ENCODE measurements around the gene RLF.
A peak's percentile ranks its signal among the peaks of the same experiment; 100 is the strongest.
"Not testable (repeated sequence)": the region's sequence is repeated elsewhere in the genome, so short reads cannot be mapped to it uniquely, and the experiment has no call there.

The RLF gene

GRCh38 chr1:40167317-40167716, 6.1 kb downstream of the RLF start:
- no peak for TF ChIP-seq POLR2A (IDR thresholded peaks at IDR 0.05; ENCODE audit: low read depth, low read length)
- 0 out of 2 replicates have a peak, but pooled peaks have one; percentile 4 for TF ChIP-seq SPI1 (IDR thresholded peaks at IDR 0.05; ENCODE audit: low read depth, low read length)
- DNase-seq (ENCODE audit: insufficient read length, low spot score) (no peak), FAIRE-seq (no peak)

GRCh38 chr1:40171036-40171435, 9.8 kb downstream of the RLF start:
- no peak for DNase-seq (ENCODE audit: insufficient read length, low spot score)
- TF ChIP-seq POU2F2 (IDR thresholded peaks at IDR 0.05; ENCODE audit: low read depth, low read length): no peak
- no peak for TF ChIP-seq PAX5 (IDR thresholded peaks at IDR 0.05; ENCODE audit: insufficient read depth, low read length, severe bottlenecking)
- no peak for TF ChIP-seq TAF1 (IDR thresholded peaks at IDR 0.05; ENCODE audit: low read depth, low read length)
- TF ChIP-seq SPI1 (IDR thresholded peaks at IDR 0.05; ENCODE audit: low read depth, low read length): no peak
- no peak for TF ChIP-seq POLR2AphosphoS5 (IDR thresholded peaks at IDR 0.05; ENCODE audit: low read depth, low read length)
- no peak for TF ChIP-seq POLR2A (IDR thresholded peaks at IDR 0.05; ENCODE audit: low read depth, low read length)
- FAIRE-seq: no peak

DNA sequence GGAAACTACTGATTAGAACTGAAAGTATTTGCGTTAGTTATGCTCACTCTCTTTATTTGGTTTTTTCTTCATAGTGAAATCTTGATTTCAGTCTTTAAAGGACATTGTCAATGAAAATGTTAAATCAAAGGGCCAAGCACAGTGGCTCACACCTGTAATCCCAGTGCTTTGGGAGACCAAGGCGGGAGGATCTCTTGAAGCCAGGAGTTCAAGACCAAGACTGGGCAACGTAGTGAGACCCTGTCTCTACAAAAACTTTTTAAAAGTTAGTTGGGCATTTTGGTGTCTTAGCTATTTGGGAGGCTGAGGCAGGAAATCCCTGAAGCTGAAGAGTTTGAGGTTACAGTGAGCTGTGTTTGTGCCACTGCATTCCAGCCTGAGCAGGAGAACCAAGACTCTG, 13.6 kb downstream of the RLF start:
- no peak for TF ChIP-seq POLR2AphosphoS5 (IDR thresholded peaks at IDR 0.05; ENCODE audit: low read depth, low read length)
- no peak for TF ChIP-seq TAF1 (IDR thresholded peaks at IDR 0.05; ENCODE audit: low read depth, low read length)
- no peak for TF ChIP-seq SPI1 (IDR thresholded peaks at IDR 0.05; ENCODE audit: low read depth, low read length)
- TF ChIP-seq POLR2A (IDR thresholded peaks at IDR 0.05; ENCODE audit: low read depth, low read length): no peak
- no peak for TF ChIP-seq PAX5 (IDR thresholded peaks at IDR 0.05; ENCODE audit: insufficient read depth, low read length, severe bottlenecking)
- TF ChIP-seq POU2F2 (IDR thresholded peaks at IDR 0.05; ENCODE audit: low read depth, low read length): no peak
- peak; percentile 13 for FAIRE-seq

DNA sequence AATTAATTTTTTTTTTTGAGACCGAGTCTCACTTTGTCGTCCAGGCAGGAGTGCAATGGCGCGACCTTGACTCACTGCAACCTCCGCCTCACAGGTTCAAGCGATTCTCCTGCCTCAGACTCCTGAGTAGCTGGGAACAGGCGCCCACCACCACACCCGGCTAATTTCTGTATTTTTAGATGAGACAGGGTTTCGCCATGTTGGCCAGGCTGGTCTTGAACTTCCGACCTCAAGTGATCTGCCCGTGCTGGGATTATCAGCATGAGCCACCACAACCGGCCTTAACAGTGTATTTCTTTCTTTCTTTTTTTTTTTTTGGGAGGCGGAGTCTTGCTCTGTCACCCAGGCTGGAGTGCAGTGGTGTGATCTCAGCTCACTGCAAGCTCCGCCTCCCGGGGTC, 15.8 kb downstream of the RLF start:
- not testable (repeated sequence) for FAIRE-seq; DNase-seq (ENCODE audit: insufficient read length, low spot score)

More for the DNA sequence above, 13.6 kb downstream of the RLF start:
- no peak for DNase-seq (ENCODE audit: insufficient read length, low spot score)

DNA sequence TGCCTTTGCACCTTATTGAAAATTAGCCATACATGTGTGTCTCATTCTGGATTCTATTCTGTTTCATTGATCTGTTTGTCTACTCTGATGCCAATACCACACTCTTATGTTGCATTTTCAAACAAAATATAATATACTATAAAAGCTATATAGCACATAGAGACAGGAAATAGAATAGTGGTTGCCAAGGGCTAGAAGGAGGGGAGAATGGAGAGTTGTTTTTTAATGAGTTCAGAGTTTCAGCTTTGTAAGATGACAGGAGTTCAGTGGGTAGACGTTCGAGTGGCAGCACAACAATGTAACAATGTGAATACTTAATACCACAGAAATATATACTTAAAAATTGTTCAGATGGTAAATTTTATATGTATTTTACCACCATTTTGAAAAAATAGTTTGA, 17.0 kb downstream of the RLF start:
- DNase-seq (ENCODE audit: insufficient read length, low spot score) (no peak), FAIRE-seq (no peak)
- TF ChIP-seq POLR2AphosphoS5 (IDR thresholded peaks at IDR 0.05; ENCODE audit: low read depth, low read length) (no peak), TAF1 (IDR thresholded peaks at IDR 0.05; ENCODE audit: low read depth, low read length) (no peak), POU2F2 (IDR thresholded peaks at IDR 0.05; ENCODE audit: low read depth, low read length) (no peak), POLR2A (IDR thresholded peaks at IDR 0.05; ENCODE audit: low read depth, low read length) (no peak), PAX5 (IDR thresholded peaks at IDR 0.05; ENCODE audit: insufficient read depth, low read length, severe bottlenecking) (no peak), SPI1 (IDR thresholded peaks at IDR 0.05; ENCODE audit: low read depth, low read length) (no peak)

GRCh38 chr1:40179496-40180089, 18.4 kb downstream of the RLF start:
- TF ChIP-seq TAF1 (IDR thresholded peaks at IDR 0.05; ENCODE audit: low read depth, low read length) (no peak), POU2F2 (IDR thresholded peaks at IDR 0.05; ENCODE audit: low read depth, low read length) (no peak), POLR2A (IDR thresholded peaks at IDR 0.05; ENCODE audit: low read depth, low read length) (no peak), SPI1 (IDR thresholded peaks at IDR 0.05; ENCODE audit: low read depth, low read length) (no peak), PAX5 (IDR thresholded peaks at IDR 0.05; ENCODE audit: insufficient read depth, low read length, severe bottlenecking) (no peak), POLR2AphosphoS5 (IDR thresholded peaks at IDR 0.05; ENCODE audit: low read depth, low read length) (no peak)
- DNase-seq (ENCODE audit: insufficient read length, low spot score) (no peak), FAIRE-seq (peak; percentile 50)

GRCh38 chr1:40183055-40183710, 22.0 kb downstream of the RLF start:
- DNase-seq (ENCODE audit: insufficient read length, low spot score) (no peak), FAIRE-seq (no peak)
- TF ChIP-seq TAF1 (IDR thresholded peaks at IDR 0.05; ENCODE audit: low read depth, low read length): no peak
- TF ChIP-seq POU2F2 (IDR thresholded peaks at IDR 0.05; ENCODE audit: low read depth, low read length): no peak
- no peak for TF ChIP-seq SPI1 (IDR thresholded peaks at IDR 0.05; ENCODE audit: low read depth, low read length)

DNA sequence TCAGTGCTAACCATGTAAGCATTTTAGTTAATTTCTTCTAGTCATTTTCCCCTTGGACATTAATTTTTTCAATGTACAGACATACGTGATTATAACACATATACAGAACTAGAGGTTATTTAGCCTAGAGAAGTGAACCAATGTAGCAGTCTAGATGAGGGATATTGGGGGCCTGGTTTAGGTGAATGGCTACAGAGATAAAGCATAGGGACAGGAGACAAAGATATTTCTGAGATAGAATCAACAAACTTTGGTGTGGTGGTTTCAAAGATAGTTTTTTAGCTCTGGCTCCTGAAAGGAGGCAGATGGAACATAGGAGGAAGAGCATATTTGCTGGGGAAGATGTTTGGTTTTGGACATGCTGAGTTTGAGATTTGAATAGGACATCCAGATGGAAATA, 23.0 kb downstream of the RLF start:
- TF ChIP-seq POLR2A (IDR thresholded peaks at IDR 0.05; ENCODE audit: low read depth, low read length) (no peak), SPI1 (IDR thresholded peaks at IDR 0.05; ENCODE audit: low read depth, low read length) (no peak), POU2F2 (IDR thresholded peaks at IDR 0.05; ENCODE audit: low read depth, low read length) (no peak), TAF1 (IDR thresholded peaks at IDR 0.05; ENCODE audit: low read depth, low read length) (no peak), PAX5 (IDR thresholded peaks at IDR 0.05; ENCODE audit: insufficient read depth, low read length, severe bottlenecking) (no peak), POLR2AphosphoS5 (IDR thresholded peaks at IDR 0.05; ENCODE audit: low read depth, low read length) (no peak)
- no peak for DNase-seq (ENCODE audit: insufficient read length, low spot score)
- no peak for FAIRE-seq

DNA sequence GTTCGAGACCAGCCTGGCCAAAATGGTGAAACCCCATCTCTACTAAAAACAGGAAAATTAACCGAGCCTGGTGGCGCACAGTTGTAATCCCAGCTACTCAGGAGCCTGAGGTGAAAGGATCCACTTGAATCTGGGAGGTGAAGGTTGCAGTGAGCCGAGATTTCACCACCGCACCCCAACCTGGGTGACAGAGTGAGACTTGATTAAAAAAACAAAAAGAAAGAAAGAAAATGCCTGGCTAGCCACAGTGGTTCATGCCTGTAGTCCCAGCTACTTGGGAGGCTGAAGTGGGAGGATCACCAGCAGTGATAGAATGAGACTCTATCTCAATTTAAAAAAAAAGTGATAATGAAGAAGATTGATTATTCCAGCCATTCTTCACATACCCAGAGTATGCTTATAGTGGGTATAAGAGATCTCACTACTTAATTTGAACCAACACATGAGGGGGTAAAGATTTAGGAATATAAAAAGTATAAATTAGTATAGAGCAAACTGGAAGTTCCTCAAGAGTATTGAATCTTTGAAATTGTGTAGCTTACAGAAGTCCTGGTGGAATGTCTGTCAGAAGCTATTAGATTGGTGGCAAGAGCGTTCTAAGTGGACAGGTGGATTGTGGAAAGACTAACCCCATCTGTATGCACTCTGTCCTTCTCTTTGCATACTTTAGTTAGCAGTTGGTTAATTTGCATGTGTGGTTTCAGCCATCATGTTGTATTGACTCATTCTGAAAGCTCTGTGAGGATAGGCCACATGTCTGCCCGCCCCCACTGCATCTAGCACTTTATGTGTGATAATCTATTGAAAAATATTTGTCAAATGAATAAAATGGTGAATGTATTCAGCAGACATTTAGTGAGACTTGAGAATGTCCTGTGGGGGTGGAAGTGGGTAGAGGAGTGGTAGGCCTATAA, 25.0 kb downstream of the RLF start:
- DNase-seq (ENCODE audit: insufficient read length, low spot score) (peak; percentile 30), FAIRE-seq (peak; percentile 98)
- TF ChIP-seq POLR2A (IDR thresholded peaks at IDR 0.05; ENCODE audit: low read depth, low read length) (peak; percentile 62; the same call in 1 of the 2 replicates), TAF1 (IDR thresholded peaks at IDR 0.05; ENCODE audit: low read depth, low read length) (no peak), POLR2AphosphoS5 (IDR thresholded peaks at IDR 0.05; ENCODE audit: low read depth, low read length) (peak; percentile 31; the same call in 1 of the 2 replicates), POU2F2 (IDR thresholded peaks at IDR 0.05; ENCODE audit: low read depth, low read length) (peak; percentile 99)

DNA sequence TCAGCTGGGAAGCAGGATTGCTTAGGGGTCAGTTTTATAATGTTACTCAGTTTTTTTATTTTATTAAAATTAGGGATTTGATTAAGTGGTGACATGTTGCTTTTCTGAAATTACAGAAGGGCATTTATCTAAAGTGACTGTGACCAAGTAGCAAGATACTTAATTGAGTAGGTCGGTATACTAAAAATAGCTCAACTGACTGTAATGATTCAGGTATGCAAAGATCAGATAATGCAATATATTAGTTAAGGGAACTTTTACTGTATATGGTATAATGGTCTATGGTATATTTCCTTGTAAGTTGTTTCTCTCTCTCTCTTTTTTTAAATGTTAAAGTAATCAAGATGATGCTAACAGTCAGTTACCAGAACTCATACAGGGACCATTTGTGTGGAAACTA, 26.2 kb downstream of the RLF start:
- FAIRE-seq: no peak
- TF ChIP-seq PAX5 (IDR thresholded peaks at IDR 0.05; ENCODE audit: insufficient read depth, low read length, severe bottlenecking): no peak
- no peak for TF ChIP-seq POLR2A (IDR thresholded peaks at IDR 0.05; ENCODE audit: low read depth, low read length)
- no peak for TF ChIP-seq POLR2AphosphoS5 (IDR thresholded peaks at IDR 0.05; ENCODE audit: low read depth, low read length)
- DNase-seq (ENCODE audit: insufficient read length, low spot score): no peak

DNA sequence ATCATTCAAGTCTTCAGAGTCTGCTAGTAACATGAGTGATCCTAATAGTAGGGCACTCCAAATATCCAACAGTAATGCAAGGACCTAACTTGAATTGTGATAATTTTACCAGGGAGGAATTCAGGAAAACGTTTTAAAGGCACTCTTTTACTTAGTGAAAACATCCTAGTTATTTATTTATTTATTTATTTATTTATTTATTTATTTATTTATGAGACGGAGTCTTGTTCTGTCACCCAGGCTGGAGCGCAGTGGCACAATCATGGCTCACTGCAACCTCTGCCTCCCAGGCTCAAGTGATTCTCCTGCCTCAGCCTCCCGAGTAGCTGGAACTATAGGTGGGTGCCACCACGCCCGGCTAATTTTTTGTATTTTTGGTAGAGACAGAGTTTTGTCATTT, 33.5 kb downstream of the RLF start:
- not testable (repeated sequence) for FAIRE-seq; DNase-seq (ENCODE audit: insufficient read length, low spot score)
